GM12891 (cell line): ENCODE data around the gene ADD2.

ENCODE experiments used
- POLR2AphosphoS5 ChIP-seq: IDR thresholded peaks from 2 replicates; pipeline ENCODE4 v1.6.1; 2011; ENCODE audit warnings: low read depth, low read length, control low read depth
- SPI1 ChIP-seq: IDR thresholded peaks from 2 replicates; pipeline ENCODE4 v1.6.1; 2011; ENCODE audit warnings: low read depth, low read length, control low read depth
- TAF1 ChIP-seq: IDR thresholded peaks from 2 replicates; pipeline ENCODE4 v1.6.1; 2011; ENCODE audit warnings: low read depth, low read length, control low read depth

GRCh38 chr2:70712916-70713315 is 55.1 kb downstream of the ADD2 start:
- no peak for TF ChIP-seq POLR2AphosphoS5
- TF ChIP-seq TAF1, result no peak
- TF ChIP-seq SPI1, result no peak
